Astrocyte of the cerebellum (primary cell): ENCODE results near the gene BANK1.

ENCODE experiments used
- DNase-seq: peaks from one replicate; pipeline ENCODE4 v3.0.0-alpha.2; 2011; ENCODE audit warnings: low read depth
- H3K4me3 ChIP-seq: 2 replicates; pipeline ENCODE4 v1.5.1; 2011; ENCODE audit warnings: mild to moderate bottlenecking, low read depth, low read length, moderate library complexity
- in situ Hi-C: cut with HindIII; loops from 2 replicates; pipeline ENCODE4 v1.10.0; 2017; ENCODE audit warnings: low sequenced_read_pairs
- TF ChIP-seq, protein P1 (sequence below): IDR thresholded peaks from 2 replicates; pipeline ENCODE4 v1.5.1; 2012; ENCODE audit warnings: low read length, low read depth, moderate library complexity, mild to moderate bottlenecking; ENCODE audit errors: missing control alignments

The BANK1 gene

GRCh38 chr4:101948055-101948454, 157.5 kb downstream of the BANK1 start:
- no peak for DNase-seq
- in situ Hi-C loops = no loop called here
- TF ChIP-seq, protein P1, sequence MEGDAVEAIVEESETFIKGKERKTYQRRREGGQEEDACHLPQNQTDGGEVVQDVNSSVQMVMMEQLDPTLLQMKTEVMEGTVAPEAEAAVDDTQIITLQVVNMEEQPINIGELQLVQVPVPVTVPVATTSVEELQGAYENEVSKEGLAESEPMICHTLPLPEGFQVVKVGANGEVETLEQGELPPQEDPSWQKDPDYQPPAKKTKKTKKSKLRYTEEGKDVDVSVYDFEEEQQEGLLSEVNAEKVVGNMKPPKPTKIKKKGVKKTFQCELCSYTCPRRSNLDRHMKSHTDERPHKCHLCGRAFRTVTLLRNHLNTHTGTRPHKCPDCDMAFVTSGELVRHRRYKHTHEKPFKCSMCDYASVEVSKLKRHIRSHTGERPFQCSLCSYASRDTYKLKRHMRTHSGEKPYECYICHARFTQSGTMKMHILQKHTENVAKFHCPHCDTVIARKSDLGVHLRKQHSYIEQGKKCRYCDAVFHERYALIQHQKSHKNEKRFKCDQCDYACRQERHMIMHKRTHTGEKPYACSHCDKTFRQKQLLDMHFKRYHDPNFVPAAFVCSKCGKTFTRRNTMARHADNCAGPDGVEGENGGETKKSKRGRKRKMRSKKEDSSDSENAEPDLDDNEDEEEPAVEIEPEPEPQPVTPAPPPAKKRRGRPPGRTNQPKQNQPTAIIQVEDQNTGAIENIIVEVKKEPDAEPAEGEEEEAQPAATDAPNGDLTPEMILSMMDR = no peak
- no peak overlapping the region for H3K4me3 ChIP-seq

DNA sequence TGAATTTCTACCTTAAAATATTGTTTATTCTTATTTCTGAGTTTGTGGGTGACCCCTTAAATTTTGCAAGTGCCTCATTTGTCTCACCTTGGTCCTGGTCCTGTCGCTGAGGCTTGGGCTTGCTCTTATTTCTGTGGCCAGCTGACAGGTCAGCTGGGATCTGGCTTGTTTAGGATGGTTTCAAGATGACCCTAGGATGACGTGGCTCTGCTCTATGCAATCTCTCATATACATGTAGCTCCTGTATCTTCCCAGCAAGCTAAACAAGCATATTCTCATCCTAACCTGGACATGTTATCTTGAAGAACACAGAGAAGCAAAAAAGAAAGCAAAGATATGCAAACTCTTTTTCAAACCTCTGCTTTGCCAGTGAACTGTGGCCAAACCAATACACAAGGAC, 158.4 kb downstream of the BANK1 start:
- TF ChIP-seq, protein P1 = no peak
- no peak for DNase-seq
- H3K4me3 ChIP-seq = no peak overlapping the region
- in situ Hi-C loops = no loop called here

- TF ChIP-seq, protein P1 = no peak
- H3K4me3 ChIP-seq = no peak overlapping the region
- no peak for DNase-seq
- in situ Hi-C loops = no loop called here
Observed at GRCh38 chr4:101950258-101950979, 159.9 kb downstream of the BANK1 start.

- no peak overlapping the region for H3K4me3 ChIP-seq
- TF ChIP-seq, protein P1 = no peak
- in situ Hi-C loops = no loop called here
- no peak for DNase-seq
Observed at GRCh38 chr4:101952985-101953384, 162.5 kb downstream of the BANK1 start.

GRCh38 chr4:101953949-101954348, 163.4 kb downstream of the BANK1 start:
- H3K4me3 ChIP-seq = no peak overlapping the region
- peak; percentile 18 for DNase-seq
- in situ Hi-C loops = no loop called here
- TF ChIP-seq, protein P1 = no peak

GRCh38 chr4:101954351-101954750, 163.8 kb downstream of the BANK1 start:
- TF ChIP-seq, protein P1 = no peak
- in situ Hi-C loops = no loop called here
- DNase-seq = no peak
- H3K4me3 ChIP-seq = no peak overlapping the region
